Measurements from ENCODE around the gene ZC3HAV1. TPM values are rescaled to one million over a fixed set of nuclear protein-coding genes. Genes with fewer than 3 reads are reported as not detected.

The ZC3HAV1 gene
- polyA plus RNA-seq, 1 of the 3 experiments (the other 2 are of a cell fraction) = 11.2 TPM

GRCh38 chr7:138999414-138999813, 110.1 kb downstream of the ZC3HAV1 start:
- Histone ChIP-seq H3K27ac (ENCODE audit: low read depth in 2 of 2, low read length in 1 of 2) (no peak overlapping the region), H3F3A (replicated peaks; ENCODE audit: insufficient read depth) (no peaks in the 10 kb centered on the region), H4K20me1 (ENCODE audit: insufficient read depth) (no peaks in the 10 kb centered on the region), H3K9me3 (peaks cover 13% of the 10 kb centered on the region), H3K4me1 (ENCODE audit: control insufficient read depth in 1 of 2, insufficient read depth in 2 of 2, low read depth in 1 of 2, low read length in 1 of 2) (no peaks in the 10 kb centered on the region), H3K9me2 (no peaks in the 10 kb centered on the region), H3K4me2 (no peak overlapping the region), H2AFZ (ENCODE audit: low read depth) (no peak overlapping the region), H3K4me3 (ENCODE audit: low read depth in 2 of 2, low read length in 1 of 2) (no peak overlapping the region), H3K36me3 (replicated peaks in 1 of 2; ENCODE audit: control insufficient read depth in 1 of 2, insufficient read depth in 2 of 2, low read length in 1 of 2) (peaks cover 0 to 3% of the 10 kb centered on the region in 2 experiments), H3K79me2 (ENCODE audit: insufficient read depth) (no peaks in the 10 kb centered on the region), H3K27me3 (ENCODE audit: insufficient read depth) (no peaks in the 10 kb centered on the region), H3K9ac (no peak overlapping the region)
- TF ChIP-seq MEF2A (IDR thresholded peaks at IDR 0.05; ENCODE audit: borderline replicate concordance, low read depth) (no peak), USF1 (IDR thresholded peaks at IDR 0.05; ENCODE audit: borderline replicate concordance, low read depth) (no peak), FOXJ3 (CRISPR knock-in tag; IDR thresholded peaks at IDR 0.05) (no peak), FOXM1 (IDR thresholded peaks at IDR 0.05; ENCODE audit: low read depth) (no peak), RAD21 (IDR thresholded peaks at IDR 0.05; ENCODE audit: low read length) (no peak), GABPA (IDR thresholded peaks at IDR 0.05; ENCODE audit: low read depth) (no peak)
- CTCF ChIA-PET = interaction anchor here (0.7 to 3.9 kb wide), 3 partner anchors 19 to 61 kb away, joined by 3 to 22 read pairs (median 3); no protein-coding TSS in a partner anchor
- POLR2A ChIA-PET = no interaction called here
- DNase-seq = no peak
- 78% methylated on average over 3 of the region's 3 CpGs for WGBS (ENCODE audit: low lambda C conversion rate)

Other genes starting within 250 kb of the ZC3HAV1 start
- 3.0 and 3.6 TPM in 2 replicates for gene KIAA1549, start 128.3 kb downstream of the ZC3HAV1 start, polyA plus RNA-seq (2012; rRNA removed)
- 9.7 and 14.5 TPM in 2 replicates for gene ZC3HAV1L, start 73.7 kb downstream of the ZC3HAV1 start, polyA plus RNA-seq (2012; rRNA removed)
- 2.0 and 2.9 TPM in 2 replicates for gene UBN2, start 121.5 kb upstream of the ZC3HAV1 start, polyA plus RNA-seq (2012; rRNA removed)
- gene FMC1, start 231.6 kb upstream of the ZC3HAV1 start, polyA plus RNA-seq (2012; rRNA removed) = 59.0 and 59.9 TPM in 2 replicates

Measured in SK-N-SH (cell line).